CD14-positive monocyte (primary cell): ENCODE results near the gene PRKAG3. TPM values are rescaled to one million over a fixed set of nuclear protein-coding genes. Genes with fewer than 3 reads are reported as not detected.
A peak's percentile ranks its signal among the peaks of the same experiment; 100 is the strongest.

Source experiments
- DNase-seq, 3 donors: peaks; one replicate each; pipeline ENCODE4 v3.0.0-alpha.2; 2011 to 2022
- H2AFZ ChIP-seq: 2 replicates; pipeline ENCODE4 v1.6.0; 2012; ENCODE audit warnings: mild to moderate bottlenecking, low read depth, low read length, inconsistent platforms; ENCODE audit not compliant: insufficient read depth, poor library complexity, severe bottlenecking
- H3K27ac ChIP-seq, 2 donors: 1 replicate in 1 of 2; 2 replicates in 1 of 2; pipeline ENCODE4 v1.5.1; 2012 to 2013; ENCODE audit warnings: low read length in 2 of 2, control low read depth in 1 of 2, inconsistent platforms in 1 of 2, low read depth in 1 of 2, mild to moderate bottlenecking in 1 of 2
- H3K27me3 ChIP-seq, 2 donors: one replicate each; pipeline versions ENCODE4 v1.6.0 to v1.6.1; 2011 to 2013; ENCODE audit warnings: low read length in 2 of 2; ENCODE audit not compliant: control insufficient read depth in 2 of 2, insufficient read depth in 2 of 2
- H3K36me3 ChIP-seq, 2 donors: replicated peaks in 1 of 2; 1 replicate in 1 of 2; 2 replicates in 1 of 2; pipeline versions ENCODE4 v1.5.1 to v1.6.1; 2012 to 2013; ENCODE audit warnings: low read length in 2 of 2, control low read depth in 1 of 2, inconsistent platforms in 1 of 2, mild to moderate bottlenecking in 1 of 2; ENCODE audit not compliant: insufficient read depth in 2 of 2, control insufficient read depth in 1 of 2
- H3K4me1 ChIP-seq, 2 donors: 1 replicate in 1 of 2; 2 replicates in 1 of 2; pipeline versions ENCODE4 v1.5.1 to v1.6.1; 2012 to 2013; ENCODE audit warnings: low read length in 2 of 2, control low read depth in 1 of 2, inconsistent platforms in 1 of 2, mild to moderate bottlenecking in 1 of 2, moderate library complexity in 1 of 2; ENCODE audit not compliant: insufficient read depth in 2 of 2, control insufficient read depth in 1 of 2
- H3K4me2 ChIP-seq: replicated peaks from 2 replicates; pipeline ENCODE3; 2012; ENCODE audit warnings: low read length, moderate library complexity, mild to moderate bottlenecking; ENCODE audit not compliant: poor library complexity, severe bottlenecking; ENCODE audit errors: extremely low read depth
- H3K4me3 ChIP-seq, 3 experiments: fragments of 200-600 bp in 1 of 3; sonication (generic) in 1 of 3; replicated peaks in 1 of 3; 1 replicate in 2 of 3; 2 replicates in 1 of 3; pipeline ENCODE4 v1.5.1; 2011 to 2013; ENCODE audit warnings: low read length in 3 of 3, mild to moderate bottlenecking in 3 of 3, control low read depth in 2 of 3, low read depth in 2 of 3, inconsistent platforms in 1 of 3, moderate library complexity in 1 of 3
- H3K79me2 ChIP-seq: 2 replicates; pipeline ENCODE4 v1.6.0; 2012; ENCODE audit warnings: mild to moderate bottlenecking, control low read depth, inconsistent platforms, low read length, moderate library complexity; ENCODE audit not compliant: insufficient read depth
- H3K9ac ChIP-seq: 2 replicates; pipeline ENCODE4 v1.6.0; 2017; ENCODE audit warnings: low read length, mild to moderate bottlenecking; ENCODE audit not compliant: insufficient read depth, poor library complexity, severe bottlenecking
- H3K9me3 ChIP-seq, 2 donors: replicated peaks in 1 of 2; 1 replicate in 1 of 2; 2 replicates in 1 of 2; pipeline versions ENCODE4 v1.5.1 to v1.6.1; 2012 to 2013; ENCODE audit warnings: low read length in 2 of 2, control low read depth in 1 of 2; ENCODE audit not compliant: control insufficient read depth in 1 of 2, insufficient read depth in 1 of 2
- H4K20me1 ChIP-seq: 2 replicates; pipeline ENCODE4 v1.6.0; 2012; ENCODE audit warnings: mild to moderate bottlenecking, low read length, control low read depth, moderate library complexity; ENCODE audit not compliant: insufficient read depth
- H3K27ac Mint-ChIP-seq, 7 donors: one replicate each; pipeline ENCODE4 v1.8.0; 2020; ENCODE audit warnings: mild to moderate bottlenecking in 7 of 7, mixed read lengths in 7 of 7, moderate library complexity in 6 of 7, inconsistent platforms in 2 of 7
- H3K27me3 Mint-ChIP-seq, 3 donors: one replicate each; pipeline ENCODE4 v1.8.0; 2021 to 2022; ENCODE audit warnings: low read depth in 3 of 3, mild to moderate bottlenecking in 3 of 3, mixed read lengths in 3 of 3, moderate library complexity in 3 of 3, inconsistent platforms in 1 of 3
- H3K36me3 Mint-ChIP-seq, 2 donors: one replicate each; pipeline ENCODE4 v1.8.0; 2020; ENCODE audit warnings: mixed read lengths in 2 of 2, inconsistent platforms in 1 of 2, mild to moderate bottlenecking in 1 of 2
- H3K4me1 Mint-ChIP-seq: one replicate; pipeline ENCODE4 v1.8.0; 2020; ENCODE audit warnings: mild to moderate bottlenecking, mixed read lengths
- H3K4me3 Mint-ChIP-seq, 2 donors: one replicate each; pipeline ENCODE4 v1.8.0; 2020; ENCODE audit warnings: mild to moderate bottlenecking in 2 of 2, mixed read lengths in 2 of 2, moderate library complexity in 1 of 2
- H3K9me3 Mint-ChIP-seq, 7 donors: one replicate each; pipeline ENCODE4 v1.8.0; 2020 to 2022; ENCODE audit warnings: mixed read lengths in 7 of 7, mild to moderate bottlenecking in 6 of 7, moderate library complexity in 6 of 7, inconsistent platforms in 2 of 7
- CTCF ChIP-seq: fragments of 200-600 bp; IDR thresholded peaks from one replicate; pipeline ENCODE4 v1.8.0; 2022; ENCODE audit warnings: antibody characterized with exemption, mild to moderate bottlenecking
- WGBS: methylation state at CpG from one replicate; pipeline ENCODE4 v1.1.5; 2013; ENCODE audit warnings: missing lambda C conversion rate; ENCODE audit not compliant: insufficient coverage; 5-methylcytosine and 5-hydroxymethylcytosine counted together
- intact Hi-C, 2 donors: fragments of 100-400 bp; cut with micrococcal nuclease; formaldehyde crosslinking; loops; one replicate each; pipeline versions ENCODE4 v1.15.0 to v1.15.1; 2023
- polyA plus RNA-seq, 3 donors: library from polyadenylated mRNA; depleted of rRNA in 1 of 3; unstranded in 2 of 3; stranded (reverse) in 1 of 3; fragments of 300-500 nt in 2 of 3; fragments of >200 nt in 1 of 3; fragmentation: Illumina TruSeq in 2 of 3; gene quantifications; 1 replicate in 2 of 3; 2 replicates in 1 of 3; pipeline ENCODE4 v1.2.3, GENCODE V29; 2012 to 2021

Gene PRKAG3
- polyA plus RNA-seq, 3 donors = not detected

- no peak overlapping the region for H3K4me2 ChIP-seq
- H3K27me3 ChIP-seq = peaks cover 66 to 95% of the 10 kb centered on the region in 2 donors
- no peak overlapping the region for H3K9ac ChIP-seq
- H3K4me1 ChIP-seq = peaks cover 9 to 17% of the 10 kb centered on the region in 2 donors
- H3K79me2 ChIP-seq = no peaks in the 10 kb centered on the region
- Mint-ChIP-seq H3K9me3 (peaks cover 0 to 14% (median 6%) of the 10 kb centered on the region in 7 donors), H3K4me1 (peaks cover 20% of the 10 kb centered on the region), H3K4me3 (peak overlapping the region in 1 of 2 donors; percentile 67), H3K36me3 (peaks cover 5 to 6% of the 10 kb centered on the region in 2 donors), H3K27ac (no peak overlapping the region), H3K27me3 (peaks cover 89 to 96% (median 89%) of the 10 kb centered on the region in 3 donors)
- peaks cover 5% of the 10 kb centered on the region for H4K20me1 ChIP-seq
- TF ChIP-seq CTCF = no peak
- no peak overlapping the region for H3K27ac ChIP-seq
- 27% methylated on average over 3 of the region's 5 CpGs for WGBS
- H3K4me3 ChIP-seq = no peak overlapping the region
- no peaks in the 10 kb centered on the region for H3K36me3 ChIP-seq
- DNase-seq = no peak
- intact Hi-C loops = loop anchor here (1.0 to 2.0 kb wide), 2 partner anchors 19 to 20 kb away; no protein-coding TSS in a partner anchor
- peaks cover 0 to 35% of the 10 kb centered on the region in 2 donors for H3K9me3 ChIP-seq
- H2AFZ ChIP-seq = no peak overlapping the region
These were observed 46.3 kb upstream of the PRKAG3 start for GRCh38 chr2:218877891-218878290.

DNA sequence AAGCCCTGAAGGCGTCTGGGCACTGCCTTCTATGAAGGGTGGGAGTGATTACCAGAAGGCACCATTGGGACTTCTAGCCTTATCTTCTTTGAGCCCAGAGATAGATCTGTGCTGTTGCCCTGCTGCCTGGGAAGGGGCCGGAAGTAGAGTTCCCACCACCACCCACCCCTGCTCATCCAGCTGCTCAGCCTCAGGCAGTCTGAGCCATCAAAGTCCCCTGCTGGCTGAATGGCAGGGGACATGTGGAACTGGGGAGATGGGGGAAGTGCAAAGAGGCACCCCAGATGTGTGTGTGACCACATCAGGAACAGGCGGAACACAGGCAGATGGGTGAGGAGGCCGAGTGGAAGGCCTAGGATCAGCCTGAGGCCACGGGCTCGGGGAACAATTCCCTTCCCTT lies 45.7 kb upstream of the PRKAG3 start:
- Histone ChIP-seq H3K4me2 (no peak overlapping the region), H3K27me3 (peaks cover 66 to 95% of the 10 kb centered on the region in 2 donors), H3K79me2 (no peaks in the 10 kb centered on the region), H3K9ac (no peak overlapping the region), H3K36me3 (no peaks in the 10 kb centered on the region), H2AFZ (no peak overlapping the region), H4K20me1 (peaks cover 6% of the 10 kb centered on the region), H3K27ac (no peak overlapping the region), H3K9me3 (peaks cover 0 to 36% of the 10 kb centered on the region in 2 donors), H3K4me1 (peaks cover 14 to 23% of the 10 kb centered on the region in 2 donors), H3K4me3 (no peak overlapping the region)
- Mint-ChIP-seq H3K9me3 (peaks cover 0 to 13% (median 6%) of the 10 kb centered on the region in 7 donors), H3K36me3 (peaks cover 5 to 6% of the 10 kb centered on the region in 2 donors), H3K27ac (no peak overlapping the region), H3K4me3 (peak overlapping the region in 1 of 2 donors; percentile 39), H3K27me3 (peaks cover 89 to 96% (median 89%) of the 10 kb centered on the region in 3 donors), H3K4me1 (peaks cover 23% of the 10 kb centered on the region)
- no peak for TF ChIP-seq CTCF
- no peak for DNase-seq
- intact Hi-C loops = loop anchor here (1.0 to 2.0 kb wide), 2 partner anchors 19 to 21 kb away; no protein-coding TSS in a partner anchor
- 57% methylated on average over 1 of the region's 6 CpGs for WGBS
